ENCODE results near the gene HOXC13.

The HOXC13 gene

GRCh38 chr12:53995378-53996239, 57.0 kb downstream of the HOXC13 start:
- DNase-seq = no peak

All from NCI-H1930 (cell line).